HG03095 (cell line): ENCODE measurements around the gene CREB5.

Experiments used
- ATAC-seq: cut with Tn5 transposase; IDR thresholded peaks from one replicate; pipeline ENCODE4 v1.9.1; 2021; ENCODE audit warnings: moderate library complexity; ENCODE audit not compliant: unreplicated experiment

Gene CREB5

GRCh38 chr7:28871631-28872030 is 459.3 kb downstream of the CREB5 start:
- no peak for ATAC-seq

- no peak for ATAC-seq
These were observed 459.9 kb downstream of the CREB5 start for GRCh38 chr7:28872226-28872625.

- no peak for ATAC-seq
These were observed 461.0 kb downstream of the CREB5 start for GRCh38 chr7:28873365-28873764.

- ATAC-seq: no peak
These were observed 461.7 kb downstream of the CREB5 start for GRCh38 chr7:28874001-28874400.
